Esophagus squamous epithelium (tissue), 4 donors: ENCODE data around the gene ALKBH1.

ENCODE experiments used
- CTCF ChIP-seq, 6 experiments: fragments of 450-650 bp in 4 of 6; fragments of 200-600 bp in 2 of 6; sonication (generic) in 2 of 6; IDR thresholded peaks; one replicate each; pipeline ENCODE4 v1.5.1; 2016 to 2019; ENCODE audit warnings: antibody characterized with exemption in 6 of 6, mild to moderate bottlenecking in 4 of 6, moderate library complexity in 4 of 6
- POLR2A ChIP-seq, 4 donors: fragments of 450-650 bp; IDR thresholded peaks; one replicate each; pipeline ENCODE4 v1.6.1; 2017; ENCODE audit warnings: antibody characterized with exemption in 4 of 4, mild to moderate bottlenecking in 4 of 4, moderate library complexity in 3 of 4

- no peak for TF ChIP-seq CTCF (IDR thresholded peaks at IDR 0.05)
- TF ChIP-seq POLR2A (IDR thresholded peaks at IDR 0.05), result no peak
Observed at GRCh38 chr14:77663293-77663692, 44.5 kb downstream of the ALKBH1 start.
